Measurements from ENCODE around the gene BCL3. TPM values are rescaled to one million over a fixed set of nuclear protein-coding genes. Genes with fewer than 3 reads are reported as not detected.

The BCL3 gene
- total RNA-seq, 1 donor from 2014 or later: 19.1 TPM

DNA sequence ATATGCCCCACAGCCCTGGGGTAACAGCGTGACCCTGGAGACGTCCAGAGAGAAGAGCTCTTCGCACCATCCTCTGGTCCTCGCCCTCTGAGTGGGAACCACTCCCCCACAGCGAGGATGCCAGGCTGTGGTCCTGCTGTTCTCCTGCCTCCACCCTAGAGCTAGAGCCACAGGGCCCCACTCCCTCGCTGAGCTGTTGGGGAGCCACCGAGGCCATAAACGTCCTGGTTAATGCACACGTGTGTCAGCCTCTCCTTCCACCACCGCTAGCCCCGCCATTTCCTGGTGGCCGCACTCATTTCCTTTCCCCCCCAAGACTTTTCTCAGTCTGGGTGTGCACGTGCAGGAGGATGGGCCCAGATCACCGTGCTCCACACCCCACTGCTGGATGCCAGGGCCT is 38.0 kb upstream of the BCL3 start:
- H3K4me3 ChIP-seq (ENCODE audit: low read depth, low read length): no peak overlapping the region
- no peaks in the 10 kb centered on the region for H3K36me3 ChIP-seq (ENCODE audit: control insufficient read depth, insufficient read depth, low read length)
- no peak for DNase-seq (ENCODE audit: low read depth)
- no peak for TF ChIP-seq CTCF (IDR thresholded peaks at IDR 0.05; ENCODE audit: insufficient read depth, low read length, poor library complexity, severe bottlenecking)
- peaks cover under 1% of the 10 kb centered on the region for H3K27me3 ChIP-seq (ENCODE audit: control insufficient read depth, insufficient read depth, low read length)

DNA sequence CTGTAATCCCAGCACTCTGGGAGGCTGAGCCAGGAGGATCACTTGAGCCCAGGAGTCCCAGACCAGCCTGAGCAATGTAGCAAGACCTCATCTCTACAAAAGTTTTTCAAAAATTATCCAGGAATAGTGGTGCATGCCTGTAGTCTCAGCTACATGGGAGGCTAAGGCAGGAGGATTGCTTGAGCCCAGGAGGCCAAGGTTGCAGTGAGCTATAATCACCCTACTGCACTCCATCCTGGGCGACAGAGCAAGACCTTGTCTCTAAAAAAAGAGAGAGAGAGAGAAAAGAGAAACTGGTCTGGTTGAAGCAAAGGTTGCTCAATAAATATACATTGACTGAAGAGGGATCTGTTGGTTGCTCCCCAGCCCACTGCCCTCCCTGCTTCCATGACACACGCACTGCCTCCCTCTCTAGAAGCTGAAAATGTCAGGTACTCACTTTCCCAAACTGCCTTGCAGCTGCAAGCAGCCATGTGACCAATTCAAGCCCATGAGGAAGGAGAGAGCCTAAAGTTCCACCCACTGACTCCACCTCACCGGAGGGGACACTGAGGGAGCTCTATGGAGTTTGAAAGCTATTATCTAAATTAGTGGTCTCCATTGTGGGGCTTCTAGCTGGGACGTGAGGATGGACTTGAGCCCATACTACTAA is 35.5 kb upstream of the BCL3 start:
- no peak overlapping the region for H3K4me3 ChIP-seq (ENCODE audit: low read depth, low read length)
- no peak for DNase-seq (ENCODE audit: low read depth)

GRCh38 chr19:44714597-44715169 is 33.8 kb upstream of the BCL3 start:
- no peak for TF ChIP-seq CTCF (IDR thresholded peaks at IDR 0.05; ENCODE audit: insufficient read depth, low read length, poor library complexity, severe bottlenecking)
- Histone ChIP-seq H3K27me3 (ENCODE audit: control insufficient read depth, insufficient read depth, low read length) (no peaks in the 10 kb centered on the region), H3K4me3 (ENCODE audit: low read depth, low read length) (no peak overlapping the region), H3K36me3 (ENCODE audit: control insufficient read depth, insufficient read depth, low read length) (no peaks in the 10 kb centered on the region)
- DNase-seq (ENCODE audit: low read depth): no peak

More for the DNA sequence above, 35.5 kb upstream of the BCL3 start:
- no peaks in the 10 kb centered on the region for H3K27me3 ChIP-seq (ENCODE audit: control insufficient read depth, insufficient read depth, low read length)
- H3K36me3 ChIP-seq (ENCODE audit: control insufficient read depth, insufficient read depth, low read length): no peaks in the 10 kb centered on the region
- no peak for TF ChIP-seq CTCF (IDR thresholded peaks at IDR 0.05; ENCODE audit: insufficient read depth, low read length, poor library complexity, severe bottlenecking)

- Histone ChIP-seq H3K27me3 (ENCODE audit: control insufficient read depth, insufficient read depth, low read length) (no peaks in the 10 kb centered on the region), H3K4me3 (ENCODE audit: low read depth, low read length) (no peak overlapping the region), H3K36me3 (ENCODE audit: control insufficient read depth, insufficient read depth, low read length) (no peaks in the 10 kb centered on the region)
- no peak for TF ChIP-seq CTCF (IDR thresholded peaks at IDR 0.05; ENCODE audit: insufficient read depth, low read length, poor library complexity, severe bottlenecking)
- DNase-seq (ENCODE audit: low read depth): no peak
These were observed 30.9 kb upstream of the BCL3 start for GRCh38 chr19:44717603-44718002.

DNA sequence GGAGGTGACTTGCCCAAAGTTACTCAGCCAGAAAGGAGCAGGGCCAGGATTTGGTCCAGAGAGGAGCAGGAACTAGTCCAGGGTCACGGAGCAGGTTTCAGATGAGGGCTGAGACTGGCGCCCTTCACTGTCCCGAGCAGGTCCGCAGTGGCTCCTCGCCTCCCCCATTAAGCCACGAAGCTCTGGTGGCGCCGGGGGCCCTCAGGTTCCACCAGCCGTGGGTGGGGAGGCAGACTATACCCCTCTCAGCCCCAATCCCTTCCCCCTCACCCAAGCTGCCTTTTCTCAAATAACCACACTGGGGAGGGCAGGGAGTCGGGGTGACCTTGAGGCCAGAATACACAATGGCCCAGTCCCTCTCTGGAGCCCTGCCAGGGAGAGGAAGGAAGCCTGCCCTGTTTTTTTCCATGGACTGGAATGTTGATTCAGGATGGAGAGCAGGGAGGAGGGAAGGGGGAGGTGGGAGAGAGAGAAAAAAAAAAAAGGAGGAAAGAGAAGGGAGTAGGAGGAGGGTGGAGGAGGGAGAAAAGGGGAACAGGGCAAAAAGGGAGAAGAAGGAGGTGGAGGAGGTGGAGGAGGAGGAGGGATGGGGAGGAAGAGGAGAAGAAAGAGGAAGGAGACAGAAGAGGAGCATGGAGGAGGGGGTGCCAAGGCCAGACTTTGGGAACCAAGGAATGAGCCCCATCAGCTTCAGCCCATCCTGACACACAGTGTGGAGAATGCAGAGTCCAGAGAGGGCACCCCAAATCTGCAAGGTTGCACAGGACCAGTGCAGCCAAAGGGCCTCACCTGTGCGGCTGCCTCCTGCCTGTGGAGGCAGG is 29.9 kb upstream of the BCL3 start:
- no peak for TF ChIP-seq CTCF (IDR thresholded peaks at IDR 0.05; ENCODE audit: insufficient read depth, low read length, poor library complexity, severe bottlenecking)
- Histone ChIP-seq H3K4me3 (ENCODE audit: low read depth, low read length) (no peak overlapping the region), H3K36me3 (ENCODE audit: control insufficient read depth, insufficient read depth, low read length) (no peaks in the 10 kb centered on the region), H3K27me3 (ENCODE audit: control insufficient read depth, insufficient read depth, low read length) (no peaks in the 10 kb centered on the region)
- no peak for DNase-seq (ENCODE audit: low read depth)
